HCT116 (cell line): ENCODE measurements around the gene SLC12A4. TPM values are rescaled to one million over a fixed set of nuclear protein-coding genes. Genes with fewer than 3 reads are reported as not detected.

Source experiments
- ATAC-seq: fragments of 200-7000 bp; cut with Tn5 transposase; 2 replicates; pipeline ENCODE4 v1.9.1; 2020; ENCODE audit warnings: mild to moderate bottlenecking, moderate library complexity
- BruUV-seq: library from RNA; stranded (reverse); fragments of 400-500 nt; replicated peaks from 2 replicates; lab custom pipeline; 2021; lab: Mats Ljungman, UMichigan
- CTCF ChIA-PET: fragments of 300-600 bp; sonication (Branson Sonifier 250); formaldehyde crosslinking; loops from one replicate; lab custom pipeline; 2021; ENCODE audit warnings: antibody characterized with exemption; lab: Charles Lee
- POLR2A ChIA-PET: fragments of 300-600, 350-600 bp; sonication (Branson Sonifier 250); formaldehyde crosslinking; loops from one replicate; lab custom pipeline; 2021; ENCODE audit warnings: antibody characterized with exemption; lab: Charles Lee
- RAD21 ChIA-PET, 2 experiments: fragments of 300-600 bp; sonication (Branson Sonifier 250); formaldehyde crosslinking; loops; one replicate each; lab custom pipeline; 2023; ENCODE audit warnings: low total read pairs in 2 of 2; ENCODE audit not compliant: uncharacterized antibody in 2 of 2, unreplicated experiment in 2 of 2, low non-redundant PET in 1 of 2; lab: Charles Lee
- DNase-seq: peaks from one replicate; pipeline ENCODE4 v3.0.0-alpha.2; 2010; ENCODE audit warnings: low read depth, low spot score
- H2AFZ ChIP-seq: fragments of 200-600 bp; shearing (Covaris generic), sonication (generic); 2 replicates; pipeline ENCODE4 v1.6.1; 2017; ENCODE audit warnings: low read depth, mixed run types, mixed read lengths, antibody characterized with exemption, low read length; ENCODE audit not compliant: poor library complexity, severe bottlenecking
- H3K27ac ChIP-seq: 2 replicates; pipeline ENCODE4 v1.5.1; 2012; ENCODE audit warnings: low read depth, low read length
- H3K27me3 ChIP-seq: fragments of 200-600 bp; sonication (generic); 2 replicates; pipeline ENCODE4 v1.6.1; 2016; ENCODE audit warnings: mixed run types, low read length, mixed read lengths; ENCODE audit not compliant: insufficient read depth
- H3K36me3 ChIP-seq, 2 experiments: fragments of 200-500 bp in 1 of 2; fragments of 200-600 bp in 1 of 2; sonication (Bioruptor generic) in 1 of 2; sonication (generic) in 1 of 2; 2 replicates each; pipeline versions ENCODE4 v1.5.1 to v1.6.1; 2014 to 2016; ENCODE audit warnings: low read length in 2 of 2, inconsistent platforms in 1 of 2, mixed read lengths in 1 of 2, mixed run types in 1 of 2; ENCODE audit not compliant: insufficient read depth in 2 of 2, control insufficient read depth in 1 of 2
- H3K4me1 ChIP-seq, 2 experiments: fragments of 200-600 bp in 1 of 2; sonication (generic) in 1 of 2; 2 replicates each; pipeline versions ENCODE4 v1.5.1 to v1.6.1; 2012 to 2017; ENCODE audit warnings: low read length in 2 of 2, inconsistent platforms in 1 of 2, mild to moderate bottlenecking in 1 of 2, mixed read lengths in 1 of 2, mixed run types in 1 of 2, moderate library complexity in 1 of 2; ENCODE audit not compliant: insufficient read depth in 2 of 2, control insufficient read depth in 1 of 2
- H3K4me2 ChIP-seq: fragments of 200-600 bp; sonication (generic); 2 replicates; pipeline ENCODE4 v1.6.1; 2017; ENCODE audit warnings: mixed run types, low read length, mixed read lengths
- H3K4me3 ChIP-seq, 2 experiments: fragments of 200-600 bp in 1 of 2; sonication (generic) in 1 of 2; replicated peaks in 1 of 2; 2 replicates each; pipeline ENCODE4 v1.5.1; 2011 to 2016; ENCODE audit warnings: low read length in 2 of 2, control low read depth in 1 of 2, low read depth in 1 of 2, mild to moderate bottlenecking in 1 of 2, mixed read lengths in 1 of 2, mixed run types in 1 of 2
- H3K79me2 ChIP-seq: fragments of 200-600 bp; sonication (generic); 2 replicates; pipeline ENCODE4 v1.6.1; 2017; ENCODE audit warnings: mild to moderate bottlenecking, mixed run types, low read length, moderate library complexity, mixed read lengths; ENCODE audit not compliant: insufficient read depth
- H3K9ac ChIP-seq: fragments of 200-600 bp; sonication (generic); 2 replicates; pipeline ENCODE4 v1.6.1; 2016; ENCODE audit warnings: low read length, mixed read lengths
- H3K9me2 ChIP-seq: fragments of 200-600 bp; sonication (generic), shearing (Covaris generic); 2 replicates; pipeline ENCODE4 v1.6.1; 2017; ENCODE audit warnings: mixed run types, mild to moderate bottlenecking, moderate library complexity; ENCODE audit not compliant: insufficient read depth
- H3K9me3 ChIP-seq, 2 experiments: fragments of 200-500 bp in 1 of 2; fragments of 200-600 bp in 1 of 2; sonication (Bioruptor generic) in 1 of 2; sonication (generic) in 1 of 2; 2 replicates each; pipeline ENCODE4 v1.6.1; 2014 to 2017; ENCODE audit warnings: low read length in 2 of 2, mixed read lengths in 2 of 2, inconsistent platforms in 1 of 2, low read depth in 1 of 2, mild to moderate bottlenecking in 1 of 2, mixed run types in 1 of 2, moderate library complexity in 1 of 2; ENCODE audit not compliant: control insufficient read depth in 1 of 2, insufficient read depth in 1 of 2
- H4K20me1 ChIP-seq: fragments of 200-600 bp; sonication (generic), shearing (Covaris generic); 2 replicates; pipeline ENCODE4 v1.6.1; 2017; ENCODE audit warnings: mixed run types, mild to moderate bottlenecking, moderate library complexity; ENCODE audit not compliant: insufficient read depth
- CBX3 ChIP-seq: IDR thresholded peaks from 2 replicates; pipeline ENCODE4 v1.6.1; 2012; ENCODE audit warnings: low read depth
- CEBPB ChIP-seq: IDR thresholded peaks from 2 replicates; pipeline ENCODE4 v1.6.1; 2012; ENCODE audit warnings: low read depth
- CTCF ChIP-seq, 3 experiments: fragments of 200-600 bp in 1 of 3; sonication (generic) in 1 of 3; IDR thresholded peaks in 2 of 3; conservative IDR thresholded peaks in 1 of 3; 2 replicates each; pipeline ENCODE4 v1.5.1; 2012 to 2017; ENCODE audit warnings: low read depth in 2 of 3, low read length in 2 of 3, antibody characterized with exemption in 1 of 3, borderline replicate concordance in 1 of 3, control low read depth in 1 of 3, mild to moderate bottlenecking in 1 of 3, mixed read lengths in 1 of 3, mixed run types in 1 of 3, moderate library complexity in 1 of 3; ENCODE audit not compliant: insufficient read depth in 1 of 3
- EGR1 ChIP-seq: IDR thresholded peaks from 2 replicates; pipeline ENCODE4 v1.6.1; 2012; ENCODE audit warnings: low read depth
- ELF1 ChIP-seq: IDR thresholded peaks from 2 replicates; pipeline ENCODE4 v1.6.1; 2012; ENCODE audit warnings: low read depth, borderline replicate concordance
- EZH2 ChIP-seq: fragments of 200-600 bp; sonication (generic); IDR thresholded peaks from 2 replicates; pipeline ENCODE4 v1.6.1; 2017; ENCODE audit warnings: antibody characterized with exemption, mixed run types
- POLR2A ChIP-seq: IDR thresholded peaks from 2 replicates; pipeline ENCODE4 v1.7.0; 2011; ENCODE audit warnings: borderline replicate concordance; ENCODE audit not compliant: insufficient read depth, insufficient read length; ENCODE audit errors: extremely low read depth
- RAD21 ChIP-seq: IDR thresholded peaks from 2 replicates; pipeline ENCODE4 v1.6.1; 2012; ENCODE audit warnings: low read depth, mild to moderate bottlenecking
- SIN3A ChIP-seq: IDR thresholded peaks from 2 replicates; pipeline ENCODE4 v1.6.1; 2012; ENCODE audit warnings: low read depth
- SP1 ChIP-seq: IDR thresholded peaks from 2 replicates; pipeline ENCODE4 v1.6.1; 2012; ENCODE audit warnings: low read depth
- SRF ChIP-seq: IDR thresholded peaks from 2 replicates; pipeline ENCODE4 v1.6.1; 2012; ENCODE audit warnings: low read depth
- TCF7L2 ChIP-seq: IDR thresholded peaks from 2 replicates; pipeline ENCODE4 v1.7.0; 2011; ENCODE audit warnings: borderline replicate concordance, inconsistent platforms; ENCODE audit not compliant: insufficient read depth, insufficient read length; ENCODE audit errors: extremely low read depth
- YY1 ChIP-seq: IDR thresholded peaks from 2 replicates; pipeline ENCODE4 v1.6.1; 2011; ENCODE audit warnings: low read length, low read depth, moderate library complexity, mild to moderate bottlenecking; ENCODE audit not compliant: insufficient replicate concordance; ENCODE audit errors: extremely low read depth
- ZFX ChIP-seq: fragments of 450-650 bp; IDR thresholded peaks from 2 replicates; pipeline ENCODE4 v1.6.1; 2017
- ZNF274 ChIP-seq: fragments of 200-500 bp; sonication (Bioruptor generic); IDR thresholded peaks from 2 replicates; pipeline ENCODE4 v1.6.1; 2014; ENCODE audit warnings: mild to moderate bottlenecking, low read depth, low read length, inconsistent platforms
- intact Hi-C: fragments of 100-400 bp; cut with micrococcal nuclease; formaldehyde crosslinking; loops from 2 replicates; pipeline ENCODE4 v1.10.0; 2022
- total RNA-seq: library from RNA; stranded (reverse); gene quantifications from one replicate; pipeline ENCODE4 v1.2.1, GENCODE V29; 2021; ENCODE audit not compliant: unreplicated experiment
- TF ChIP-seq, protein P1 (sequence below): IDR thresholded peaks from 2 replicates; pipeline ENCODE4 v1.6.1; 2012
- TF ChIP-seq, protein P2 (sequence below): IDR thresholded peaks from 2 replicates; pipeline ENCODE4 v1.6.1; 2012; ENCODE audit warnings: low read depth

Gene SLC12A4
- total RNA-seq, 1 experiment from 2014 or later: 46.0 TPM

DNA sequence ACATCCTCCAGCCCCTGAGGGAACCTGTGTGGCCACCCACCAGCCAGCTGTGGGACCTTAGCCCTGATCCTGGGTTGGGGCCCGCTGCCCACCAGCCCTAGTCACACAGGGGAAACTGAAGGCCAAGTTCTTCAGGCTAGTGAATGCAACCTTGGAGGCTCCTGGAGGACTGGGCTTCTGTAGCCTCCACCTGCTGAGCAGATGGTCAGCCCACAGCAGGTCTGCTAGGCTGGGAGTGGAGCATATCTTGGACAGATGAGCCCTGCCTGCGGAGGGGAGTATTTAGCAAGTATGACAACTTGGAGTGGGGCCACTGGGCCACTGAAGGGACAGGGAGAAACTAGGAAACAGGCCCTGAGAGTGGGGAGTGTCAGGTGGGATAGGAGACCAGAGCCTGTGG, 7.8 kb upstream of the SLC12A4 start:
- RAD21 ChIA-PET: no interaction called here
- H3K4me1 ChIP-seq: no peaks in the 10 kb centered on the region
- CTCF ChIA-PET: no interaction called here
- H3K79me2 ChIP-seq: no peaks in the 10 kb centered on the region
- intact Hi-C loops: no loop called here
- no TSS peak for BruUV-seq
- ATAC-seq (no peak), DNase-seq (no peak)
- H3K27me3 ChIP-seq: no peaks in the 10 kb centered on the region
- TF ChIP-seq ZNF274: no peak
- no peak for TF ChIP-seq EGR1
- TF ChIP-seq, protein P1, sequence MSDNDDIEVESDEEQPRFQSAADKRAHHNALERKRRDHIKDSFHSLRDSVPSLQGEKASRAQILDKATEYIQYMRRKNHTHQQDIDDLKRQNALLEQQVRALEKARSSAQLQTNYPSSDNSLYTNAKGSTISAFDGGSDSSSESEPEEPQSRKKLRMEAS: no peak
- no peak for TF ChIP-seq EZH2
- TF ChIP-seq, protein P2, sequence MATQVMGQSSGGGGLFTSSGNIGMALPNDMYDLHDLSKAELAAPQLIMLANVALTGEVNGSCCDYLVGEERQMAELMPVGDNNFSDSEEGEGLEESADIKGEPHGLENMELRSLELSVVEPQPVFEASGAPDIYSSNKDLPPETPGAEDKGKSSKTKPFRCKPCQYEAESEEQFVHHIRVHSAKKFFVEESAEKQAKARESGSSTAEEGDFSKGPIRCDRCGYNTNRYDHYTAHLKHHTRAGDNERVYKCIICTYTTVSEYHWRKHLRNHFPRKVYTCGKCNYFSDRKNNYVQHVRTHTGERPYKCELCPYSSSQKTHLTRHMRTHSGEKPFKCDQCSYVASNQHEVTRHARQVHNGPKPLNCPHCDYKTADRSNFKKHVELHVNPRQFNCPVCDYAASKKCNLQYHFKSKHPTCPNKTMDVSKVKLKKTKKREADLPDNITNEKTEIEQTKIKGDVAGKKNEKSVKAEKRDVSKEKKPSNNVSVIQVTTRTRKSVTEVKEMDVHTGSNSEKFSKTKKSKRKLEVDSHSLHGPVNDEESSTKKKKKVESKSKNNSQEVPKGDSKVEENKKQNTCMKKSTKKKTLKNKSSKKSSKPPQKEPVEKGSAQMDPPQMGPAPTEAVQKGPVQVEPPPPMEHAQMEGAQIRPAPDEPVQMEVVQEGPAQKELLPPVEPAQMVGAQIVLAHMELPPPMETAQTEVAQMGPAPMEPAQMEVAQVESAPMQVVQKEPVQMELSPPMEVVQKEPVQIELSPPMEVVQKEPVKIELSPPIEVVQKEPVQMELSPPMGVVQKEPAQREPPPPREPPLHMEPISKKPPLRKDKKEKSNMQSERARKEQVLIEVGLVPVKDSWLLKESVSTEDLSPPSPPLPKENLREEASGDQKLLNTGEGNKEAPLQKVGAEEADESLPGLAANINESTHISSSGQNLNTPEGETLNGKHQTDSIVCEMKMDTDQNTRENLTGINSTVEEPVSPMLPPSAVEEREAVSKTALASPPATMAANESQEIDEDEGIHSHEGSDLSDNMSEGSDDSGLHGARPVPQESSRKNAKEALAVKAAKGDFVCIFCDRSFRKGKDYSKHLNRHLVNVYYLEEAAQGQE: no peak
- TF ChIP-seq POLR2A: no peak
- no peak for TF ChIP-seq ZFX
- no peak for TF ChIP-seq CBX3
- no peak for TF ChIP-seq YY1
- TF ChIP-seq CEBPB: no peak
- no peak for TF ChIP-seq SP1
- no peak for TF ChIP-seq RAD21
- TF ChIP-seq CTCF (IDR thresholded peaks at IDR 0.05 in 2 of 3, conservative IDR thresholded peaks at IDR 0.05 in 1 of 3; ENCODE audit: borderline replicate concordance in 1 of 3, insufficient read depth in 1 of 3, low read depth in 2 of 3, low read length in 2 of 3): no peak
- TF ChIP-seq ELF1: no peak
- TF ChIP-seq SIN3A: no peak
- TF ChIP-seq SRF: no peak
- TF ChIP-seq TCF7L2: no peak
- no peaks in the 10 kb centered on the region for H4K20me1 ChIP-seq
- no peak overlapping the region for H3K4me3 ChIP-seq
- H3K36me3 ChIP-seq: no peaks in the 10 kb centered on the region
- H2AFZ ChIP-seq: no peak overlapping the region
- H3K9me2 ChIP-seq: no peaks in the 10 kb centered on the region
- H3K9me3 ChIP-seq: no peaks in the 10 kb centered on the region
- H3K4me2 ChIP-seq: no peak overlapping the region
- no peak overlapping the region for H3K9ac ChIP-seq
- POLR2A ChIA-PET: no interaction called here
- no peak overlapping the region for H3K27ac ChIP-seq
